Measurements from ENCODE around the gene SLMAP. TPM values are rescaled to one million over a fixed set of nuclear protein-coding genes. Genes with fewer than 3 reads are reported as not detected.

Gene SLMAP
- polyA plus RNA-seq, 1 of the 3 experiments (the other 2 are of a cell fraction): 10.5 TPM

DNA sequence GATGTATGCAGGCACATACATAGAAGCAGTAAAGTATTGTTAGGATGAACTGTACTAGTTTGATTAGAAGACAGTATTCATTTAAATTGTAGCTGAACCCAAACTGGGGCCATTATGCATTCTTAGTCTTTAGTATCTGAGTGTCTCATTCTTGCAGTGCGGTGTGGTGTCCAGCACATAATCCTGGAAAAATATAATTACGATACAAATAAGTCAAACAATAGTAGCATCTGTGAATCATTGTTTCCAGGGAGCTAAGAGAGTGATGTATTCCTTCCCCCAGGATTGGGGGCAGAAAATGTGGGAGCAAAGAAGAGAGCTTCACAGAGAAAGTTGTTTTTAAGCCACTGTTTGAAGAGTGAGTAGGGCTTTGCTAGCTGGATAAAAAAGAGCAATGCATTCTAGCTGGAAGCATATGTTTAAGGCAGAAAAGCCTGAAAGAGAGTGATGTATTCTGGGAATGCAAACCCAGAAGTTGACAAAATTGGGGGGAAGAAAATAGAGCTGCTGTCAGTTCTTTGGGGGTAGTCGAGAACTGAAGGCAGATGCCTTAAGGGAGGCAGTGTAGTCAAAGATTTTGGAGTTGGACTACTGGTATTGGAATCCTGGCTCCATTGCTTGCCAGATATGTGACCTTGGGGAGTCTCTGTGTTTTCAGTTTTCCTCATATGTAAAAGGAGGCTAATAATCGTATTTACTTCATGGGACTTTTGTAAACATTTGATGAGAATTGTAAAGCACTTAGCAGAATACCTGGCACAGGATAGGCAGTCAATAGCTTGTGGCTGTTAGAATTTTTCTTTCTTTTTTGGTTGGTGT, 14.1 kb downstream of the SLMAP start:
- H3K27me3 ChIP-seq (ENCODE audit: insufficient read depth): no peaks in the 10 kb centered on the region
- CTCF ChIA-PET: interaction anchor here (0.9 kb wide), 1 partner anchor 20 kb away, joined by 4 read pairs; no protein-coding TSS in a partner anchor

More for the DNA sequence above, 14.1 kb downstream of the SLMAP start:
- Histone ChIP-seq H3K9me3 (no peaks in the 10 kb centered on the region), H3K4me1 (ENCODE audit: control insufficient read depth in 1 of 2, insufficient read depth in 2 of 2, low read depth in 1 of 2, low read length in 1 of 2) (no peaks in the 10 kb centered on the region), H3K36me3 (replicated peaks in 1 of 2; ENCODE audit: control insufficient read depth in 1 of 2, insufficient read depth in 2 of 2, low read length in 1 of 2) (peaks cover 0 to 12% of the 10 kb centered on the region in 2 experiments), H3F3A (replicated peaks; ENCODE audit: insufficient read depth) (peaks cover 7% of the 10 kb centered on the region), H3K9me2 (no peaks in the 10 kb centered on the region), H3K9ac (no peak overlapping the region), H3K79me2 (ENCODE audit: insufficient read depth) (peaks cover 82% of the 10 kb centered on the region), H3K4me3 (ENCODE audit: low read depth in 2 of 2, low read length in 1 of 2) (no peak overlapping the region), H3K27ac (ENCODE audit: low read depth in 2 of 2, low read length in 1 of 2) (no peak overlapping the region), H4K20me1 (ENCODE audit: insufficient read depth) (peaks cover 31% of the 10 kb centered on the region), H2AFZ (ENCODE audit: low read depth) (no peak overlapping the region), H3K4me2 (no peak overlapping the region)
- TF ChIP-seq, protein P1, sequence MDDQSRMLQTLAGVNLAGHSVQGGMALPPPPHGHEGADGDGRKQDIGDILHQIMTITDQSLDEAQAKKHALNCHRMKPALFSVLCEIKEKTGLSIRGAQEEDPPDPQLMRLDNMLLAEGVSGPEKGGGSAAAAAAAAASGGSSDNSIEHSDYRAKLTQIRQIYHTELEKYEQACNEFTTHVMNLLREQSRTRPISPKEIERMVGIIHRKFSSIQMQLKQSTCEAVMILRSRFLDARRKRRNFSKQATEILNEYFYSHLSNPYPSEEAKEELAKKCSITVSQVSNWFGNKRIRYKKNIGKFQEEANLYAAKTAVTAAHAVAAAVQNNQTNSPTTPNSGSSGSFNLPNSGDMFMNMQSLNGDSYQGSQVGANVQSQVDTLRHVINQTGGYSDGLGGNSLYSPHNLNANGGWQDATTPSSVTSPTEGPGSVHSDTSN (IDR thresholded peaks at IDR 0.05): no peak
- TF ChIP-seq RCOR1 (IDR thresholded peaks at IDR 0.05; ENCODE audit: low read length): no peak
- TF ChIP-seq RAD21 (IDR thresholded peaks at IDR 0.05; ENCODE audit: low read length): no peak
- TF ChIP-seq CHD2 (IDR thresholded peaks at IDR 0.05; ENCODE audit: low read length, partially characterized antibody): no peak
- TF ChIP-seq SMC3 (IDR thresholded peaks at IDR 0.05; ENCODE audit: low read depth, low read length): no peak
- TF ChIP-seq, protein P2, sequence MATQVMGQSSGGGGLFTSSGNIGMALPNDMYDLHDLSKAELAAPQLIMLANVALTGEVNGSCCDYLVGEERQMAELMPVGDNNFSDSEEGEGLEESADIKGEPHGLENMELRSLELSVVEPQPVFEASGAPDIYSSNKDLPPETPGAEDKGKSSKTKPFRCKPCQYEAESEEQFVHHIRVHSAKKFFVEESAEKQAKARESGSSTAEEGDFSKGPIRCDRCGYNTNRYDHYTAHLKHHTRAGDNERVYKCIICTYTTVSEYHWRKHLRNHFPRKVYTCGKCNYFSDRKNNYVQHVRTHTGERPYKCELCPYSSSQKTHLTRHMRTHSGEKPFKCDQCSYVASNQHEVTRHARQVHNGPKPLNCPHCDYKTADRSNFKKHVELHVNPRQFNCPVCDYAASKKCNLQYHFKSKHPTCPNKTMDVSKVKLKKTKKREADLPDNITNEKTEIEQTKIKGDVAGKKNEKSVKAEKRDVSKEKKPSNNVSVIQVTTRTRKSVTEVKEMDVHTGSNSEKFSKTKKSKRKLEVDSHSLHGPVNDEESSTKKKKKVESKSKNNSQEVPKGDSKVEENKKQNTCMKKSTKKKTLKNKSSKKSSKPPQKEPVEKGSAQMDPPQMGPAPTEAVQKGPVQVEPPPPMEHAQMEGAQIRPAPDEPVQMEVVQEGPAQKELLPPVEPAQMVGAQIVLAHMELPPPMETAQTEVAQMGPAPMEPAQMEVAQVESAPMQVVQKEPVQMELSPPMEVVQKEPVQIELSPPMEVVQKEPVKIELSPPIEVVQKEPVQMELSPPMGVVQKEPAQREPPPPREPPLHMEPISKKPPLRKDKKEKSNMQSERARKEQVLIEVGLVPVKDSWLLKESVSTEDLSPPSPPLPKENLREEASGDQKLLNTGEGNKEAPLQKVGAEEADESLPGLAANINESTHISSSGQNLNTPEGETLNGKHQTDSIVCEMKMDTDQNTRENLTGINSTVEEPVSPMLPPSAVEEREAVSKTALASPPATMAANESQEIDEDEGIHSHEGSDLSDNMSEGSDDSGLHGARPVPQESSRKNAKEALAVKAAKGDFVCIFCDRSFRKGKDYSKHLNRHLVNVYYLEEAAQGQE (IDR thresholded peaks at IDR 0.05; ENCODE audit: low read depth, low read length): no peak
- TF ChIP-seq, protein P3, sequence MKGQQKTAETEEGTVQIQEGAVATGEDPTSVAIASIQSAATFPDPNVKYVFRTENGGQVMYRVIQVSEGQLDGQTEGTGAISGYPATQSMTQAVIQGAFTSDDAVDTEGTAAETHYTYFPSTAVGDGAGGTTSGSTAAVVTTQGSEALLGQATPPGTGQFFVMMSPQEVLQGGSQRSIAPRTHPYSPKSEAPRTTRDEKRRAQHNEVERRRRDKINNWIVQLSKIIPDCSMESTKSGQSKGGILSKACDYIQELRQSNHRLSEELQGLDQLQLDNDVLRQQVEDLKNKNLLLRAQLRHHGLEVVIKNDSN (IDR thresholded peaks at IDR 0.05; ENCODE audit: borderline replicate concordance, low read depth): no peak
- no peak for TF ChIP-seq TEAD4 (IDR thresholded peaks at IDR 0.05; ENCODE audit: borderline replicate concordance, insufficient read depth)
- no peak for TF ChIP-seq RXRA (IDR thresholded peaks at IDR 0.05; ENCODE audit: borderline replicate concordance, low read depth)
- no peak for TF ChIP-seq FOXJ3 (CRISPR knock-in tag; IDR thresholded peaks at IDR 0.05)
- no peak for TF ChIP-seq NFIC (IDR thresholded peaks at IDR 0.05; ENCODE audit: borderline replicate concordance)
- TF ChIP-seq, protein P4, sequence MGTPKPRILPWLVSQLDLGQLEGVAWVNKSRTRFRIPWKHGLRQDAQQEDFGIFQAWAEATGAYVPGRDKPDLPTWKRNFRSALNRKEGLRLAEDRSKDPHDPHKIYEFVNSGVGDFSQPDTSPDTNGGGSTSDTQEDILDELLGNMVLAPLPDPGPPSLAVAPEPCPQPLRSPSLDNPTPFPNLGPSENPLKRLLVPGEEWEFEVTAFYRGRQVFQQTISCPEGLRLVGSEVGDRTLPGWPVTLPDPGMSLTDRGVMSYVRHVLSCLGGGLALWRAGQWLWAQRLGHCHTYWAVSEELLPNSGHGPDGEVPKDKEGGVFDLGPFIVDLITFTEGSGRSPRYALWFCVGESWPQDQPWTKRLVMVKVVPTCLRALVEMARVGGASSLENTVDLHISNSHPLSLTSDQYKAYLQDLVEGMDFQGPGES (IDR thresholded peaks at IDR 0.05; ENCODE audit: low read depth, low read length): no peak
- no peak for TF ChIP-seq TAF1 (IDR thresholded peaks at IDR 0.05; ENCODE audit: borderline replicate concordance, low read depth, low read length)
- TF ChIP-seq EP300 (IDR thresholded peaks at IDR 0.05; ENCODE audit: borderline replicate concordance in 1 of 2, low read depth in 1 of 2, low read length in 1 of 2): no peak
- no peak for TF ChIP-seq MXI1 (IDR thresholded peaks at IDR 0.05; ENCODE audit: low read depth, low read length)
- TF ChIP-seq, protein P5, sequence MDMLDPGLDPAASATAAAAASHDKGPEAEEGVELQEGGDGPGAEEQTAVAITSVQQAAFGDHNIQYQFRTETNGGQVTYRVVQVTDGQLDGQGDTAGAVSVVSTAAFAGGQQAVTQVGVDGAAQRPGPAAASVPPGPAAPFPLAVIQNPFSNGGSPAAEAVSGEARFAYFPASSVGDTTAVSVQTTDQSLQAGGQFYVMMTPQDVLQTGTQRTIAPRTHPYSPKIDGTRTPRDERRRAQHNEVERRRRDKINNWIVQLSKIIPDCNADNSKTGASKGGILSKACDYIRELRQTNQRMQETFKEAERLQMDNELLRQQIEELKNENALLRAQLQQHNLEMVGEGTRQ (IDR thresholded peaks at IDR 0.05; ENCODE audit: borderline replicate concordance, low read depth, low read length): no peak
- no peak for TF ChIP-seq NRF1 (IDR thresholded peaks at IDR 0.05; ENCODE audit: low read depth, low read length)
- TF ChIP-seq JUND (IDR thresholded peaks at IDR 0.05): no peak
- no peak for TF ChIP-seq EZH2phosphoT487 (IDR thresholded peaks at IDR 0.05; ENCODE audit: borderline replicate concordance, low read depth)
- no peak for TF ChIP-seq ELF1 (IDR thresholded peaks at IDR 0.05)
- DNase-seq: no peak
- POLR2A ChIA-PET: no interaction called here
- WGBS (ENCODE audit: low lambda C conversion rate): 93% methylated on average over 4 of the region's 4 CpGs

All from SK-N-SH (cell line).